Gastroesophageal sphincter (tissue), 3 donors: ENCODE results near the gene SETSIP.

Experiments
- POLR2A ChIP-seq, 2 donors: fragments of 450-650 bp; IDR thresholded peaks; one replicate each; pipeline ENCODE4 v1.6.1; 2017; ENCODE audit warnings: antibody characterized with exemption in 2 of 2, mild to moderate bottlenecking in 2 of 2, moderate library complexity in 1 of 2
- POLR2AphosphoS5 ChIP-seq: sonication (generic); formaldehyde crosslinking; IDR thresholded peaks from one replicate; pipeline ENCODE4 v1.6.1; 2017; ENCODE audit warnings: antibody characterized with exemption
- TF ChIP-seq, protein P1 (sequence below), 4 experiments: fragments of 200-600 bp in 2 of 4; fragments of 450-650 bp in 2 of 4; sonication (generic) in 1 of 4; IDR thresholded peaks; one replicate each; pipeline ENCODE4 v1.5.1; 2017 to 2019; ENCODE audit warnings: antibody characterized with exemption in 4 of 4, mild to moderate bottlenecking in 2 of 4, moderate library complexity in 2 of 4

DNA sequence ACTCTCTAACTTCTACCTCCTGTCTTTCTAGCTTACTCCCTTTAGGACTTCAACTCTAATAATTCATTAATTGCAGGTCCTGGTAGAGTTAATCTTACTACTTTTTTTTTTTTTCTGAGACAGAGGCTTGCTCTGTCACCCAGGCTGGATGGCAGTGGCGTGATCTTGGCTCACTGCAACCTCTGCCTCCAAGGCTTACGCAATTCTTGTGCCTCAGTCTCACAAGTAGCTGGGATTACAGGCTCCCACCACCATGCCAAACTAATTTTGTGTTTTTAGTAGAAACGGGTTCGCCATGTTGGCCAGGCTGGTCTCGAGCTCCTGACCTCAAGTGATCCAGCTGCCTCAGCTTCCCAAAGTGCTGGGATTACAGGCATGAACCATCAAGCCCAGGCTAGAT is 20.7 kb upstream of the SETSIP start:
- TF ChIP-seq, protein P1, sequence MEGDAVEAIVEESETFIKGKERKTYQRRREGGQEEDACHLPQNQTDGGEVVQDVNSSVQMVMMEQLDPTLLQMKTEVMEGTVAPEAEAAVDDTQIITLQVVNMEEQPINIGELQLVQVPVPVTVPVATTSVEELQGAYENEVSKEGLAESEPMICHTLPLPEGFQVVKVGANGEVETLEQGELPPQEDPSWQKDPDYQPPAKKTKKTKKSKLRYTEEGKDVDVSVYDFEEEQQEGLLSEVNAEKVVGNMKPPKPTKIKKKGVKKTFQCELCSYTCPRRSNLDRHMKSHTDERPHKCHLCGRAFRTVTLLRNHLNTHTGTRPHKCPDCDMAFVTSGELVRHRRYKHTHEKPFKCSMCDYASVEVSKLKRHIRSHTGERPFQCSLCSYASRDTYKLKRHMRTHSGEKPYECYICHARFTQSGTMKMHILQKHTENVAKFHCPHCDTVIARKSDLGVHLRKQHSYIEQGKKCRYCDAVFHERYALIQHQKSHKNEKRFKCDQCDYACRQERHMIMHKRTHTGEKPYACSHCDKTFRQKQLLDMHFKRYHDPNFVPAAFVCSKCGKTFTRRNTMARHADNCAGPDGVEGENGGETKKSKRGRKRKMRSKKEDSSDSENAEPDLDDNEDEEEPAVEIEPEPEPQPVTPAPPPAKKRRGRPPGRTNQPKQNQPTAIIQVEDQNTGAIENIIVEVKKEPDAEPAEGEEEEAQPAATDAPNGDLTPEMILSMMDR (IDR thresholded peaks at IDR 0.05): no peak
- no peak for TF ChIP-seq POLR2AphosphoS5
- no peak for TF ChIP-seq POLR2A (IDR thresholded peaks at IDR 0.05)
